ENCODE measurements around the gene PRAC1.

DNA sequence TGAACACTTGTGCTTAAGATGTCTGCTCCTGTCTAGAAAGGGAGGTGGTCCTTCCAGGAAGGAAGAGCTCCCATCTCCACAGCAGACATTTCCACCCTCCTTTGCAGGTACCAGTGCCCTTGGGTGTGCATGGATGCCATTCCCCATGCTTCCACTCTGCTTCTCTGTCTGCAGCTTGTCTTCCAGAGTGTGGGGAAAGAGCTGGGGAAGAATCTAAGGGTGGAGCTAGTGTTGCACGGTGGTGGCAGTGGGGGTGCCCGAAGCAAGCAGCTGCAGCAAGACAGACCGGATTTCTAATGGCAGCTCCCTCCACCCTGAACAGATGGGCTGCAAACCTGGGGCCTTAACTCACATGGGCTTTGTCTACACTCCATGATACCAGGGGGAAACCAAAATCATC is 28.9 kb upstream of the PRAC1 start:
- TF ChIP-seq ZNF8 (CRISPR knock-in tag; IDR thresholded peaks at IDR 0.05) (no peak), RARB (CRISPR knock-in tag; IDR thresholded peaks at IDR 0.05) (no peak), ZFP30 (CRISPR knock-in tag; IDR thresholded peaks at IDR 0.05) (no peak), ZC3H10 (CRISPR knock-in tag; IDR thresholded peaks at IDR 0.05) (no peak), ISL1 (CRISPR knock-in tag; IDR thresholded peaks at IDR 0.05) (no peak), BACH2 (CRISPR knock-in tag; IDR thresholded peaks at IDR 0.05; ENCODE audit: borderline replicate concordance) (no peak)
- TF ChIP-seq, protein P1, sequence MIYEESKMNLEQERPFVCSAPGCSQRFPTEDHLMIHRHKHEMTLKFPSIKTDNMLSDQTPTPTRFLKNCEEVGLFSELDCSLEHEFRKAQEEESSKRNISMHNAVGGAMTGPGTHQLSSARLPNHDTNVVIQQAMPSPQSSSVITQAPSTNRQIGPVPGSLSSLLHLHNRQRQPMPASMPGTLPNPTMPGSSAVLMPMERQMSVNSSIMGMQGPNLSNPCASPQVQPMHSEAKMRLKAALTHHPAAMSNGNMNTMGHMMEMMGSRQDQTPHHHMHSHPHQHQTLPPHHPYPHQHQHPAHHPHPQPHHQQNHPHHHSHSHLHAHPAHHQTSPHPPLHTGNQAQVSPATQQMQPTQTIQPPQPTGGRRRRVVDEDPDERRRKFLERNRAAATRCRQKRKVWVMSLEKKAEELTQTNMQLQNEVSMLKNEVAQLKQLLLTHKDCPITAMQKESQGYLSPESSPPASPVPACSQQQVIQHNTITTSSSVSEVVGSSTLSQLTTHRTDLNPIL (CRISPR knock-in tag; IDR thresholded peaks at IDR 0.05; ENCODE audit: low read depth) = no peak
- TF ChIP-seq, protein P2, sequence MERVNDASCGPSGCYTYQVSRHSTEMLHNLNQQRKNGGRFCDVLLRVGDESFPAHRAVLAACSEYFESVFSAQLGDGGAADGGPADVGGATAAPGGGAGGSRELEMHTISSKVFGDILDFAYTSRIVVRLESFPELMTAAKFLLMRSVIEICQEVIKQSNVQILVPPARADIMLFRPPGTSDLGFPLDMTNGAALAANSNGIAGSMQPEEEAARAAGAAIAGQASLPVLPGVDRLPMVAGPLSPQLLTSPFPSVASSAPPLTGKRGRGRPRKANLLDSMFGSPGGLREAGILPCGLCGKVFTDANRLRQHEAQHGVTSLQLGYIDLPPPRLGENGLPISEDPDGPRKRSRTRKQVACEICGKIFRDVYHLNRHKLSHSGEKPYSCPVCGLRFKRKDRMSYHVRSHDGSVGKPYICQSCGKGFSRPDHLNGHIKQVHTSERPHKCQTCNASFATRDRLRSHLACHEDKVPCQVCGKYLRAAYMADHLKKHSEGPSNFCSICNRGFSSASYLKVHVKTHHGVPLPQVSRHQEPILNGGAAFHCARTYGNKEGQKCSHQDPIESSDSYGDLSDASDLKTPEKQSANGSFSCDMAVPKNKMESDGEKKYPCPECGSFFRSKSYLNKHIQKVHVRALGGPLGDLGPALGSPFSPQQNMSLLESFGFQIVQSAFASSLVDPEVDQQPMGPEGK (CRISPR knock-in tag; IDR thresholded peaks at IDR 0.05; ENCODE audit: borderline replicate concordance) = no peak

Data from SK-N-SH treated with all-trans-retinoic acid at 6 μM for 48 hours (cell line).